ENCODE data around the gene YLPM1.

The YLPM1 gene

DNA sequence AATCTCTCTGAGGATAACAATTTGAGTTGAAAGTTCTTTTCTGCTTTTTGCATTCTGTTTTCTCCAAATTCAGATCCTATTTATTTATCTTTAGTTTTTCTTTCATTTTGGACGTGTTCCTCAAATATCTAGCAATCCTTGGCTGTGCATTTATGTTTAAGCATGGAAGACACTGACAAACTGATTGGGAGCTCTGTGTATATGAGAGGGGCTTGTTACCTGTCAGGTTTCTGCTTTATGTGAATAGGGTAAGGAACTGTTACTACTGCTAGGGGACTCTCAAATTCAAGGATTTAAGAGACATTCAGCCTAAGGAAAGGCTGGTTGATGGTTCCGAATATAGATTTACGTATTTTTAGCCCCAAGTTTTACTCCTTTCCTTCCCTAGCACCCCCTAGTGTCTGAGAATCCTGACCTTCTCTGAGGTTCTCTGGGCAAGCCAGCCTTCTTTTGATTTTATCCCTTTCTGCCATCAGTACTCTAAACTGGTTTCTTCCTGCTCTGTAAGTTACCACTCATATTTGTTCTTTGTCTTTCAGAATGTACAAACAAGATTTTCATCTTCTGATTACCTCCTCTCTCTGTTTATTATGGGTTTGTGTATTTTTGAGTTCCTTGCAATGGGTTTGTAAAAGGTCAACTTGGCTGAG, 30.5 kb downstream of the YLPM1 start:
- no peak for DNase-seq

GRCh38 chr14:74794947-74795346, 31.8 kb downstream of the YLPM1 start:
- no peak for DNase-seq

DNA sequence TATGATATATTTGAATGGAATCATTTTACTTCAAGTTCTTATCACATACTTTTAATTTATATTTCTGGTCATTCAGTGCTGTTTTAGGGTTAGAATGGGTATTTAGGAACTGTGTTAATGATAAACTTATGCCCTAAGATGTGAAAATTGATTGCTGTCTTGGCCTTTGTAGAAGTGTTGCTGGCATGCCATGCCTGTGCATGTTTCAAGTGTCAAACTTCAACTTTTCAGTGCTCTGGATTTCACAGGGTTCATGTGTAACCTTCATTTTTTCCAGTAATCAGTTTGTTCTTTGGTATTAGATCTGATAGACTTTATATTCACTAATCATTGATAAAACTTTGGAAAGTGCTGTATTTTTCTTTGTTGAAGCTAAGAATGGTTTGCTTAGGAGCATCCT, 36.6 kb downstream of the YLPM1 start:
- no peak for DNase-seq

DNA sequence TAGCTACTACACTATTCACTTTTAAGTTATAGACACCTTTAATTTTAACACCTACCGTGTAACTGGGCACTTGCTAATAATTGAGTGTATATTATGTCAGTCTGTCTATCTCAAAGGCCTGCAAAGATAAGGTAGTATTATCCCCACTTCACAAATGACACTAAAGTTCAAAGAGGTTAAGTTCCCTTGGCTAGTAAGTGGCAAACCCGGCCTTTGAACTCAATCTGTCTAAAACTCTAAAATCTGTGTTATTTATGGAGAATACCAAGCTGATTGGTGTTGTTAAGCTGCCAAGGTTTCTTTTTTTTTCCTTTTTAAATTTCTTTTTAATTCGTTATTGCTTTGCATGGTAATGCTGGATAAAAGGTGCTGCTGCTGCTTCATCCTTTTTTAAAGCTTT, 37.7 kb downstream of the YLPM1 start:
- no peak for DNase-seq

- DNase-seq, result no peak
Observed at GRCh38 chr14:74801396-74801795, 38.3 kb downstream of the YLPM1 start.

GRCh38 chr14:74804219-74804825, 41.2 kb downstream of the YLPM1 start:
- DNase-seq, result no peak

- no peak for DNase-seq
Observed at GRCh38 chr14:74807853-74808545, 44.9 kb downstream of the YLPM1 start.

GRCh38 chr14:74816124-74816523, 53.0 kb downstream of the YLPM1 start:
- DNase-seq, result no peak

DNA sequence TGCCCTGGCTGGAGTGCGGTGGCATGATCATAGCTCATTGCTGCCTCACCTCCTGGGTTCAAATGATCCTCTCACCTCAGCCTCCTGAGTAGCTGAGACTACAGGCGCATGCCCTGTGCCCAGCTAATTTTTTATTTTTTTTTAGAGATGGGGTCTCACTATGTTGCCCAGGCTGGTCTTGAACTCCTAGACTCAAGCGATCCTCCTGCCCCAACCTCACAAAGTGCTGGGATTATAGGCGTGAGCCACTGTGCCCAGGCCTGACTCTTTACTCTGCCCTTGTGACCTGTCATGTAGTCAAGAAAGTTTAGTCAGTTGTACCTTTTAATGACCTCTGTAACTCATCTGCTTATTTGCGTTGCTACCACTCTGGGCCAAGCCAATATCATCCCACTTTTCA, 57.2 kb downstream of the YLPM1 start:
- no peak for DNase-seq

GRCh38 chr14:74821267-74821915, 58.3 kb downstream of the YLPM1 start:
- DNase-seq, result no peak

DNA sequence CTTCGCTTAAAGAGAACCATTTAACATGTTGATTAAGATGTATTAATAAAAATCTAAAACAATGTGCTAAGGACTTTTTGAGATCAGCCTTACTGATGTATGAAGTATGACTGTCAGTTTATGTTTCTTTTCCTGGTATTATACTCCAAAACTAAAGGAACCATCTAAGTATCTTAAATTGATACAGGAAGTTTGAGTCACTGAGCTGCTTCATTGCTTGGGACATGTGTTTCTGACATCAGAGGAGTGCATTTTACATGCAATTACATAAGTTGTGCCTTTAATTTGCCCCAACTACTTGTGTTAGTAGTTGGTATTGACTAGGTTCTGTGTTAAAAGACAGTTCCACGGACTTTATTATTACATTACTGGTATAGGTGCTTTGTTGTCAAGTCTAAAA, 61.9 kb downstream of the YLPM1 start:
- no peak for DNase-seq

- no peak for DNase-seq
Observed at GRCh38 chr14:74826574-74826973, 63.5 kb downstream of the YLPM1 start.

DNA sequence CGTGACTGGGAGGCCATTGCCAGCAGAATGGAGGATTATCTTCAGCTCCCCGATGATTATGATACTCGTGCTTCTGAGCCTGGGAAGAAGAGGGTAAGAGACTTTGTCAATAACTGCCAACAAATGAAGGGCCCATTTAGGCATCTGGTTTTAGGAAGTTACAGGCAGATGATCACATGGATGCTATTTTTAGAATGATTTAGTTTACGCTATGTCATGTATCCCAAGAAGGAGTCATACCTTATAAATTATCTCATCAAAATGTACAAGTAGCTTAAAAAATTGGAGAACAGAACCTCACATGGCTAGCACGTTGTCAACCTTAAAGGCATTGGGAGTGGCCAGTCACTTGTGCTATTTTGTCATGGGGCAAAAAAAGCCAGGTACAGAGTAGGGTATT, 66.1 kb downstream of the YLPM1 start:
- DNase-seq, result no peak

- no peak for DNase-seq
Observed at GRCh38 chr14:74832849-74833248, 69.7 kb downstream of the YLPM1 start.

DNA sequence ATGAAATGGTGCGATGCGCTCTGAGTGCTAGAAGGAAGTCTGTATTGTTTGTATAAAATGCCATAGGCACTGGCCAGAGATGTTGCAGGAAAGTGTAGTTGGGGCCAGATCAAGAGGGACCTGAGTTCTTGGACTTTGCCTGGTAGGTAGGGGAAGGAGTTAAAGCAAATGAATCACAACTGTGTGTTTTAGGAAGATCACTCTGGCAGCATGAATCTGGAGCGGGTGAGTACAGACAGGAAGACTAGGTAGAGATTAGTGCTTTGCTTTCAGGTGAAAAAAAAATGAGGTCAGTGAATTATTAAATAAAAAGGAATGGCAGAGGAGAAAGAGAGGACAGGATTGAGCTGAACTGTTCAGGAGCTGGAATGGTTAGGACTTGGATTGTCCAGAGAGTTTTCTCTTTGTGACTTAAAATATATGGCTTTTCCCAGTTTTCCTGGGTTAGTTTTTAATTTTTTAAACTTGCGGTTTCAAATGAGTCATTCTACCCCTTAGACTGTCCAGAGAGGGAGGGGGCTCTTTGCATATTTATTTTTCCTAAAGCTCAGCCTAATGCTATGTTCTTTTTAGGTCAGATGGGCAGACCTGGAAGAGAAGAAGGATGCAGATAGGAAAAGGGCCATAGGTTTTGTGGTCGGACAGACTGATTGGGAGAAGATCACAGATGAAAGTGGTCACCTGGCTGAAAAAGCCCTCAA, 71.7 kb downstream of the YLPM1 start:
- DNase-seq, result no peak

DNA sequence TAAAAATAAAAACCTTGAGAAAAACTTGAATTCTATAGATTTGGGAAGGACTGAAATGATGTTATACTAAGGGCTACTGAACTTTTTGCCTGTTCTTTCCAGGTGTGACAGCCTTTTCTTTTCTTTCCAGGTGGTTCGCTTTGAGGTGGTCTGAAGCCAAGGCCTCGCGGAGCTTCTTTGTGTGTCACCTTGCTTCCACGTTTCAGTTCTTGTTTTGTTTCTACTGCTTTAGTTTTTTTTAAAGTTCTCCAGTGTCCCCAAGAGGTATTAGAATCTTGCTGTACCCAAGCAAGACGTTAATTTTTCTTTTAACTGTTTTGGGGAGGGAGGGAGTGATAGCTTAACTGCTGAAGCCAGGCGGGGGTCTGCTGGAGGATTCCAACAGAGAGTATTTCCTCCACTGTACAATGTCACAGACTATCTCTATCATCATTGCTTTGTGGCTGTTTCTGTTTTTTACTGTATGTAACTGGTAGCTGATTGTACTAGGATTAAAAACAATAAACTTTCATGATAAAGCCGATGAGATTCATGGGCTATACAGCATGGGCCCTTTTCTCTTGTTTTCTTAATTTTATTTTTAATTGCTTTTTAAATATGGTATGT, 72.6 kb downstream of the YLPM1 start:
- no peak for DNase-seq

DNA sequence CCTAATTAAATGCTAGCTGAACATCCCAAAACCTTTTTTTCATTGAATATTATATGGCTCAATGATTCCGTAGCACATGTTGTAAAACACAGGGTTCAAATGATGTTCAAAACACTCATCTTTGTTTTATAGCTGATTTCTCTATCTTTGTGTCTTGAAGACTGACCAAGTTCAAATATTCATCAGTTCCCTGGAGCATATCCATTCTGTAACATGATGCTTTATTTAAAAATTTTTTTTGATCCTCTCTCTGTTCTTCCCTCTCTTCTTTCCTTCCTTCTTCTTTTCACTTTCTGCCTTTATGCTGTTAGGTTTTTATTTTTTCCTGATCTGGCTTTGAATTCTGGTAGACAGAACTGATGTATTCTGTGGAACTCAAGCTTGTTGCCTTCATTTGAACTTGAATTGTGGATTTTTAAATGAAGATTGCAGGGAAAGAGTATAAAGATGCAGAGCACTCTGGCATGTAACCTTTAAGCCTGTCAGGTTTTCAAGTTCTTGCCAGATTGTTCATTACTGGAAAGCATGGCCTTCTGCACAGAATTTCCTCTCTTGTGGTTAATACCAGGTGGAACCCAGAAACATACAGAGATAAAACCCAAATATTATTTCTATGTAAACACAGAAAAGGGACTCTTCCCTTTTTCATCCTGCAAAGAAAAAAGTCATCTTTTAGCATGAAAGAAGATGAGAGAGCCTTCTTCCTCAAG, 73.3 kb downstream of the YLPM1 start:
- DNase-seq, result no peak

DNA sequence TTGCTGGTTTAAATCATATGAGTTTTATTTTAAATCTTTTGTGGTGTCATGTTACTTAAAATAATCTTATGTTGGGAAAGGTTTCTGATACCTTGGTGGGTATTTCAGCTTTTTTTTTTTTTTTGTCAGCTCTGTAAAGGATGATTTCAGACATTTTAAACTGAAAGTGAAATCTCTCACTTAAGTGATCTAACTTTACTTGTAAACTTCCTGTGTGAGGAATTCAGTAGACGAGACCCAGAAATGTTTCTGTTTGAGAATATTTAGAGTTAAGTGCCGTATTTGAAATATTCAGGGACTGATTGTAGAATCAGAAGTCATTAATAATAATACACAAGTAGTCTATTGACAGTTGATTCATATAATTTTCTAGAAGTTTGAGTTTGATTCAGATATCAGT, 75.0 kb downstream of the YLPM1 start:
- no peak for DNase-seq

DNA sequence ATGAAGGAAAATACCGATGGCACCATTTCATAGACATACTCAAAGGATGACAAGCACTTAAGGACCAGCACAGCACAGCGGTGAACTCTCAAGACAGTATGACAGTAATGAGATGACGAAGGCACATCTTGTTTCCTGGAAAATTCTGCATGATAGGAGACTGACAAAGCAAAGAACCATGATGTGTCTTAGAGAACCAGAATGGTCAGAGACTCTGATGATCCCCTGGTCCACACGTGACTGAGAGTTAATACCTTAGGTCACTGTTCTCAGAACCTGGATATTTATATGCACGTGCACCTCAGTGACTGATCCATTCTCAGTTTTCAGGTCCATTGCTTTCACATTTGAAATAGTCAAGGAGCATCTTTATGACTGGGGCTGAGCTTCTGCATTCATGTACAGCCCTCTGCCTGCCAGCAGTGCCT, 77.5 kb downstream of the YLPM1 start:
- no peak for DNase-seq

DNA sequence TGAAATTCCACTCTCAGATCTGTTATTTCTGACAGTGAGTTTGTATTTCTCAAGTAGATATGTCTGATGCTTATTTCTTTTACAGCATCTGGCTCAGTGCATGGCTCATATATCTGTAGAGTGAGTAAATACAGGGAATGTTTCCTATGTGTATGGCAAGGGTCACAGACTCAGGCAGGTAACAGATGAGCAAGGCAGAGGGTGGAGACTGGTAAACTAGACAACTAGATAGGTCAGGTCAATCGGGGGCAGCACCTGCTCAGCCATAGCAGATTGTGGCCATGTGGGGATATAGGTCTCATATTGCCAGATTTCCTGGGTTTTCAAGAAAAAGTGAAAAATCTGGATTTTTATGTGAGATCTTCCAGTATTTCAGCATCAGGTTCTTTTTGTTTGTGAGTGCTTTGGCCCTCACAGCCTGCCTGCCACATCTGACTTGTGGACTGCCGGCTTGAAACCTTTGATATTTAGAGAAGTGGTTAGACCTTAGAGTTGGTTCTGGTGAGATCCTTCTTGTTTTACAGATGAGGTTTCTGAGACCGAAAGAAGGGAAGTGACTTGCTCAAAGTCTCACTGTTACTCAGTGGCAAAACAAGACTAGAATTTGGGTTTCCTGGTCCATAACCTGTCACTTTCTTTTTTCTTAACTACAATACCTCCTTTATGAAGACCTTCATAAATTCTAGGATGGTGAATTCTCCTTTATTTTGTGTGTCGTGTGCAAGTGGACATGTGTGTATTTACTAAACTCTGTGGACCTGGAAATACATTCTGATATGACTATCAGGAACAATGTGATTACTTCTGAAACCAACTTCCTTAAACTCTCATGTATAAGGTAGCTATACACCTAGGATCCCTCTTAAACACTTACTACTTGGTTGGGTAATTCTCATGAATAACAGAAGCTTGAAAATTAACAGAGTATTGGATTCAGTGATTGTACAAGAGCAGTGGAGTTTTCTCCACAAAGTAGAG, 78.4 kb downstream of the YLPM1 start:
- no peak for DNase-seq

DNA sequence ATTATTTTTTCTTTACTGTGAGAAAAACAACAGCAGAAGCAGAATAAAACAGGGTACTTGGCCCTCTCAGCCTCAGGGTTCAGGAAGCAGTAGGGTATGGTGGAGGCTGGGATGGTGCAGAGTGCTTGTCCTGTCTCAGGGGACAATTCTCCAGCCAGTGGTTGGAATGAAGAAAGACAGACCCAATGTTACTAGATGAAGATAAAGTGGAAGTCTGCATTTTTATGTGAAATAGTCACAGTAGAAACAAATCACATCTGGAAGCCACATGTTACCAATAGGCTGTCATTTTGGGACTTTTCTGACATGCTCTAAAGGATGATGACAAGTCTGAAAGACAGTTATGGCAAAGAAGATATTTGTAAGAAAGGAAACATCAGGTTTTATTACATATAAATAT, 80.5 kb downstream of the YLPM1 start:
- DNase-seq, result no peak
